ENCODE results near the gene MBD4. TPM values are rescaled to one million over a fixed set of nuclear protein-coding genes. Genes with fewer than 3 reads are reported as not detected.

The MBD4 gene
- total and polyA plus RNA-seq, 10 of the 15 experiments (the other 5 are each of a cell fraction or from before 2014, with no cell fraction given): 17.7 to 59.0 (median 49.0) TPM

GRCh38 chr3:129439817-129440617 lies at the start of gene MBD4, which contains the start of gene IFT122 (continued):
- TF ChIP-seq CHD4 (IDR thresholded peaks at IDR 0.05) (no peak), ZNF24 (IDR thresholded peaks at IDR 0.05) (no peak), CTCF (IDR thresholded peaks at IDR 0.05 in 2 of 3, conservative IDR thresholded peaks at IDR 0.05 in 1 of 3; ENCODE audit: control insufficient read depth in 2 of 3, extremely low read depth in 1 of 3, insufficient read depth in 1 of 3, low read depth in 3 of 3, low read length in 3 of 3) (no peak), ZNF622 (IDR thresholded peaks at IDR 0.05) (no peak), PAX8 (IDR thresholded peaks at IDR 0.05) (no peak), BMI1 (IDR thresholded peaks at IDR 0.05; ENCODE audit: borderline replicate concordance) (peak; percentile 99), ASH2L (IDR thresholded peaks at IDR 0.05; ENCODE audit: borderline replicate concordance, low read depth) (0 out of 2 replicates have a peak, but pooled peaks have one; percentile 58), RAD21 (IDR thresholded peaks at IDR 0.05; ENCODE audit: insufficient read depth, low read depth, low read length) (no peak), BCL11A (IDR thresholded peaks at IDR 0.05; ENCODE audit: low read depth, low read length) (0 out of 2 replicates have a peak, but pooled peaks have one; percentile 10), CBFB (IDR thresholded peaks at IDR 0.05; ENCODE audit: low read depth) (peak; percentile 71; the same call in 1 of the 2 replicates), ZBTB4 (CRISPR knock-in tag; IDR thresholded peaks at IDR 0.05) (no peak), RAD51 (IDR thresholded peaks at IDR 0.05) (no peak), TAF1 (IDR thresholded peaks at IDR 0.05; ENCODE audit: borderline replicate concordance, low read depth, low read length) (peak; percentile 96), FOXK2 (IDR thresholded peaks at IDR 0.05) (no peak), ZNF592 (IDR thresholded peaks at IDR 0.05) (no peak), NFYB (IDR thresholded peaks at IDR 0.05; ENCODE audit: insufficient read depth, low read depth, low read length) (peak; percentile 79), BCLAF1 (IDR thresholded peaks at IDR 0.05) (no peak), RELA (IDR thresholded peaks at IDR 0.05; ENCODE audit: borderline replicate concordance, partially characterized antibody) (no peak)

Measured in GM12878 (cell line).